ENCODE measurements around the gene INPP4B. TPM values are rescaled to one million over a fixed set of nuclear protein-coding genes. Genes with fewer than 3 reads are reported as not detected.

INPP4B gene
- total RNA-seq, 1 experiment from 2014 or later = 114 TPM

DNA sequence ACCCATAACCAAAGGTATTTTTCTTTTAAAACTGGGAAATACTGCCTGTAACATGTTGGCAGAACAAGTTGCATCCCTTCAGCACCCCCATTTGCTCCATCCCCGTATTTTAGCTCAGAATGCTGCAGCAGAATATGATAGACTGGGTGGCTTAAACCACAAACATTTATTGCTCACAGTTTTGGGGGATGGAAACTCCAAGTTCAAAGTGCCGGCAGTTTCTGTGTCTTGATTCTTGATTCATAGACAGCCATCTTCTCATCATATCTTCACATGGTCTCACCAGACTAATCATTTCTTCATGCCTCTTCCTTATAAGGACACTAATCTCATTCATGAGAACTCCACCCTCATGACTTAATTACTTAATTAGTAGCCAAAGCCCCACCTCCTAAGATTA is 10.5 kb upstream of the INPP4B start:
- Mint-ChIP-seq H3K9me3 (ENCODE audit: low read depth, unreplicated experiment) (no peaks in the 10 kb centered on the region), H3K4me1 (ENCODE audit: low read depth, unreplicated experiment) (peaks cover 1% of the 10 kb centered on the region), H3K27ac (ENCODE audit: unreplicated experiment) (no peak overlapping the region), H3K36me3 (ENCODE audit: insufficient read depth, unreplicated experiment) (no peaks in the 10 kb centered on the region), H3K27me3 (ENCODE audit: unreplicated experiment) (no peaks in the 10 kb centered on the region), H3K4me3 (ENCODE audit: low read depth, unreplicated experiment) (no peak overlapping the region)
- BruUV-seq (replicated peaks) = no TSS peak
- intact Hi-C loops (cut with micrococcal nuclease; ENCODE audit: unreplicated experiment) = loop anchor here (10.0 kb wide), 1 partner anchor 228 kb away; no protein-coding TSS in a partner anchor
- CTCF ChIA-PET = no interaction called here
- TF ChIP-seq, protein P1, sequence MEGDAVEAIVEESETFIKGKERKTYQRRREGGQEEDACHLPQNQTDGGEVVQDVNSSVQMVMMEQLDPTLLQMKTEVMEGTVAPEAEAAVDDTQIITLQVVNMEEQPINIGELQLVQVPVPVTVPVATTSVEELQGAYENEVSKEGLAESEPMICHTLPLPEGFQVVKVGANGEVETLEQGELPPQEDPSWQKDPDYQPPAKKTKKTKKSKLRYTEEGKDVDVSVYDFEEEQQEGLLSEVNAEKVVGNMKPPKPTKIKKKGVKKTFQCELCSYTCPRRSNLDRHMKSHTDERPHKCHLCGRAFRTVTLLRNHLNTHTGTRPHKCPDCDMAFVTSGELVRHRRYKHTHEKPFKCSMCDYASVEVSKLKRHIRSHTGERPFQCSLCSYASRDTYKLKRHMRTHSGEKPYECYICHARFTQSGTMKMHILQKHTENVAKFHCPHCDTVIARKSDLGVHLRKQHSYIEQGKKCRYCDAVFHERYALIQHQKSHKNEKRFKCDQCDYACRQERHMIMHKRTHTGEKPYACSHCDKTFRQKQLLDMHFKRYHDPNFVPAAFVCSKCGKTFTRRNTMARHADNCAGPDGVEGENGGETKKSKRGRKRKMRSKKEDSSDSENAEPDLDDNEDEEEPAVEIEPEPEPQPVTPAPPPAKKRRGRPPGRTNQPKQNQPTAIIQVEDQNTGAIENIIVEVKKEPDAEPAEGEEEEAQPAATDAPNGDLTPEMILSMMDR (IDR thresholded peaks at IDR 0.05; ENCODE audit: unreplicated experiment) = no peak
- DNase-seq = no peak

DNA sequence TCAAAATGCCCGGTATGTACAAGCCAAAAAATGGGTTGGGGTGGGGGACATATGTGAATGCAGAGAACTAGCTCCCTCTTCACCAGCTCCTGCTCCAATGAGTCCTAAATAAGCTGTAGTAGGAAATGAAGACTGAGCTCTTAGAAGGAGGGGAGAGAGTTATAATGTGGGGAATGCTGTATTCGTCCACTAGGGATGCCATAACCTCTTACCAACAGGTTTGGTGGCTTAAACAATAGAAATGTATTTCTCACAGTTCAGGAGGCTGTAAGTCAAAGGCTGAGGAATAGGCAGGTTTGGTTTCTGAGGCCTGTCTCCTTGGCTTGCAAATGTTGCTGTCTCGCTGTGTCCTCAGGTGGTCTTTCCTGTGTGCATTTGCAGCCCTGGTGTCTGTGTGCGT is 4.4 kb upstream of the INPP4B start:
- intact Hi-C loops (cut with micrococcal nuclease; ENCODE audit: unreplicated experiment) = loop anchor here (10.0 kb wide), 1 partner anchor 234 kb away; no protein-coding TSS in a partner anchor
- H3K4me1 Mint-ChIP-seq (ENCODE audit: low read depth, unreplicated experiment) = peaks cover 12% of the 10 kb centered on the region
- no peaks in the 10 kb centered on the region for H3K9me3 Mint-ChIP-seq (ENCODE audit: low read depth, unreplicated experiment)
- no peak overlapping the region for H3K4me3 Mint-ChIP-seq (ENCODE audit: low read depth, unreplicated experiment)
- no TSS peak for BruUV-seq (replicated peaks)
- TF ChIP-seq, protein P1 (IDR thresholded peaks at IDR 0.05; ENCODE audit: unreplicated experiment) = peak; percentile 37
- CTCF ChIA-PET = interaction anchor here (0.6 to 0.7 kb wide), 2 partner anchors 40 to 989 kb away, joined by 3 read pairs; no protein-coding TSS in a partner anchor
- H3K27me3 Mint-ChIP-seq (ENCODE audit: unreplicated experiment) = no peaks in the 10 kb centered on the region
- no peak overlapping the region for H3K27ac Mint-ChIP-seq (ENCODE audit: unreplicated experiment)
- peaks cover 17% of the 10 kb centered on the region for H3K36me3 Mint-ChIP-seq (ENCODE audit: insufficient read depth, unreplicated experiment)
- DNase-seq = peak; percentile 4

DNA sequence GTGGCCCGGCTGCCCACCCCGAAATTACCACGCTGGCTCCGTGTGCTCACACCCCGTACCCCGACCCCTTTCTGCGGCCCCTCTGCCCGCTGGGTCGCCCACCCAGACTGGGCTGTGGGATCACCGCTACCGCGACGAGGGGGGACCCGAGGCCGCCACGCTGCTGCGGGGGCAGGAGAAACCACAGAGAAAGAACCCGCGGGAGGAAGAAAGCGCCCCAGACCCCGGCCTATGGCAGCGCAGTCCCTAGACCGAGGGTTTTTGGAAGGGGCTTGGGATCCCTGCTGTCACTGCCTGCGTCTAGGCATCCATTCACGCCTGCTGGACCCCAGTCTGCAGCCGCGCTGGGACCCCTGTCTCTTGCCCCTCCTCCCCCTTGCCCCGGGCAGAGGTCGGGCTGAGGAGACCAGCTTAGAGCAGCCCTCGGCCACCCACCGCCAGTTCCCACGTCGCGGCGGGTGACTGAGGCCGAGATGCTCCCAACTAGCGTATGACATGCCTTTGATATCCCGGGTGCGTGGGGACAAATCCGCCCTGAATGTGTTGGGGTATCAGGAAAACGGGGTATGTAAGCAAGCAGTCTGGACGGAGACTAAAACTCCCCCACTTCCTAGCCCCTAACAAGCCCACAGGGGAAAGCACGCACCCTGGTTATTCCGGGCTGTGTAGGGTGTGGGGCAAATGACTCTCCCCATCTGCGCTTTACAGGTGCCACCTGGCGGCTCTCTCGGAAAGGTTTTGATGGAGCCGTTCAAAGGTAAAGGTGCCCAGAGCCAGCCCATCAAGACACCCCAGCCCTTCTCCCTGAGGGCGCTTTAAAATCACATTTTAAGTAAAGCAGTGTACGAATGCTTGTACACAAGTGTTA is 862 bp upstream of the INPP4B start:
- H3K27ac Mint-ChIP-seq (ENCODE audit: unreplicated experiment) = no peak overlapping the region
- H3K27me3 Mint-ChIP-seq (ENCODE audit: unreplicated experiment) = no peaks in the 10 kb centered on the region

More for the DNA sequence above, 862 bp upstream of the INPP4B start:
- peaks cover 32% of the 10 kb centered on the region for H3K36me3 Mint-ChIP-seq (ENCODE audit: insufficient read depth, unreplicated experiment)
- CTCF ChIA-PET = interaction anchor here (0.8 kb wide), 1 partner anchor 720 kb away, joined by 4 read pairs; no protein-coding TSS in a partner anchor
- H3K4me3 Mint-ChIP-seq (ENCODE audit: low read depth, unreplicated experiment) = peak overlapping the region; percentile 93
- H3K4me1 Mint-ChIP-seq (ENCODE audit: low read depth, unreplicated experiment) = peaks cover 22% of the 10 kb centered on the region
- DNase-seq = peak; percentile 74
- TF ChIP-seq, protein P1 (IDR thresholded peaks at IDR 0.05; ENCODE audit: unreplicated experiment) = peak; percentile 41
- BruUV-seq (replicated peaks) = no TSS peak
- H3K9me3 Mint-ChIP-seq (ENCODE audit: low read depth, unreplicated experiment) = no peaks in the 10 kb centered on the region
- intact Hi-C loops (cut with micrococcal nuclease; ENCODE audit: unreplicated experiment) = loop anchor here (2.0 to 10.0 kb wide), 3 partner anchors 122 to 985 kb away; no protein-coding TSS in a partner anchor
